ENCODE data around the gene CEP152. TPM values are rescaled to one million over a fixed set of nuclear protein-coding genes. Genes with fewer than 3 reads are reported as not detected.

CEP152 gene
- total and polyA plus RNA-seq, 2 donors from 2014 or later: 1.4 to 4.5 TPM

- H3K9me3 ChIP-seq (ENCODE audit: control insufficient read depth in 2 of 3, insufficient read depth in 1 of 3, low read length in 3 of 3): no peaks in the 10 kb centered on the region
- H3K27me3 ChIP-seq (ENCODE audit: control insufficient read depth, insufficient read depth, low read length): no peaks in the 10 kb centered on the region
- TF ChIP-seq, protein P1, sequence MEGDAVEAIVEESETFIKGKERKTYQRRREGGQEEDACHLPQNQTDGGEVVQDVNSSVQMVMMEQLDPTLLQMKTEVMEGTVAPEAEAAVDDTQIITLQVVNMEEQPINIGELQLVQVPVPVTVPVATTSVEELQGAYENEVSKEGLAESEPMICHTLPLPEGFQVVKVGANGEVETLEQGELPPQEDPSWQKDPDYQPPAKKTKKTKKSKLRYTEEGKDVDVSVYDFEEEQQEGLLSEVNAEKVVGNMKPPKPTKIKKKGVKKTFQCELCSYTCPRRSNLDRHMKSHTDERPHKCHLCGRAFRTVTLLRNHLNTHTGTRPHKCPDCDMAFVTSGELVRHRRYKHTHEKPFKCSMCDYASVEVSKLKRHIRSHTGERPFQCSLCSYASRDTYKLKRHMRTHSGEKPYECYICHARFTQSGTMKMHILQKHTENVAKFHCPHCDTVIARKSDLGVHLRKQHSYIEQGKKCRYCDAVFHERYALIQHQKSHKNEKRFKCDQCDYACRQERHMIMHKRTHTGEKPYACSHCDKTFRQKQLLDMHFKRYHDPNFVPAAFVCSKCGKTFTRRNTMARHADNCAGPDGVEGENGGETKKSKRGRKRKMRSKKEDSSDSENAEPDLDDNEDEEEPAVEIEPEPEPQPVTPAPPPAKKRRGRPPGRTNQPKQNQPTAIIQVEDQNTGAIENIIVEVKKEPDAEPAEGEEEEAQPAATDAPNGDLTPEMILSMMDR (IDR thresholded peaks at IDR 0.05; ENCODE audit: borderline replicate concordance, extremely low read depth, insufficient read depth): no peak
- FAIRE-seq (no peak), DNase-seq (no peak)
- H3K4me1 ChIP-seq (ENCODE audit: control insufficient read depth in 2 of 3, insufficient read depth in 2 of 3, low read depth in 1 of 3, low read length in 3 of 3): no peaks in the 10 kb centered on the region
- H3K27ac ChIP-seq (ENCODE audit: low read depth in 2 of 2, low read length in 2 of 2): no peak overlapping the region
- H3K9ac ChIP-seq (ENCODE audit: low read length in 3 of 3): no peak overlapping the region
- H3K4me3 ChIP-seq (ENCODE audit: low read length in 3 of 3): no peak overlapping the region
- intact Hi-C loops (cut with DNase I): no loop called here
- peaks cover 0 to 4% (median 0%) of the 10 kb centered on the region in 3 donors for H3K36me3 ChIP-seq (ENCODE audit: control insufficient read depth in 2 of 3, insufficient read depth in 3 of 3, low read length in 3 of 3)
Observed at GRCh38 chr15:48761393-48762158, 49.3 kb downstream of the CEP152 start.

GRCh38 chr15:48759921-48760320 is 50.9 kb downstream of the CEP152 start:
- H3K9ac ChIP-seq (ENCODE audit: low read length in 3 of 3): no peak overlapping the region
- intact Hi-C loops (cut with DNase I): no loop called here
- H3K27me3 ChIP-seq (ENCODE audit: control insufficient read depth, insufficient read depth, low read length): no peaks in the 10 kb centered on the region
- no peak overlapping the region for H3K4me3 ChIP-seq (ENCODE audit: low read length in 3 of 3)
- H3K36me3 ChIP-seq (ENCODE audit: control insufficient read depth in 2 of 3, insufficient read depth in 3 of 3, low read length in 3 of 3): no peaks in the 10 kb centered on the region
- FAIRE-seq: no peak
- H3K9me3 ChIP-seq (ENCODE audit: control insufficient read depth in 2 of 3, insufficient read depth in 1 of 3, low read length in 3 of 3): no peaks in the 10 kb centered on the region
- H3K27ac ChIP-seq (ENCODE audit: low read depth in 2 of 2, low read length in 2 of 2): no peak overlapping the region
- TF ChIP-seq, protein P1 (IDR thresholded peaks at IDR 0.05; ENCODE audit: borderline replicate concordance, extremely low read depth, insufficient read depth): no peak
- no peak for DNase-seq
- no peaks in the 10 kb centered on the region for H3K4me1 ChIP-seq (ENCODE audit: control insufficient read depth in 2 of 3, insufficient read depth in 2 of 3, low read depth in 1 of 3, low read length in 3 of 3)

DNA sequence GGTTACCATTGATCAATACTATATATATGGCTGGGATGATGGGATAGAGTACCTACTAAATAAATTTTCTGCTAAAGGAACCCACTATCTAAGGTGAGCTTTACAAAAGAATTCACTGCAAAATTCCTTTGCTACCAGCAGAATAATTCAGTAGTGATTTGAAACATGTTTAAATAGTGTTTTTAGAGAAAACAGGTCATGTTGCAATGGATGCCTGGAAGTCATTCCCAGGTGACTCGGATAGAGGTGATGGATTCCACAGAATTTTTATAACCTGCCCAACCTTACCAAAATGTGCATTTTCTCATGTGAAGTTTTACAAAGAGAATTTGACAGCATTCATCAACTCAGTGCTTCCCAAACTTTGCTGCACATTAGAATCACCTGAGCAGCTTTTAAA is 53.2 kb downstream of the CEP152 start:
- Histone ChIP-seq H3K36me3 (ENCODE audit: control insufficient read depth in 2 of 3, insufficient read depth in 3 of 3, low read length in 3 of 3) (no peaks in the 10 kb centered on the region), H3K27ac (ENCODE audit: low read depth in 2 of 2, low read length in 2 of 2) (no peak overlapping the region), H3K27me3 (ENCODE audit: control insufficient read depth, insufficient read depth, low read length) (no peaks in the 10 kb centered on the region), H3K9ac (ENCODE audit: low read length in 3 of 3) (no peak overlapping the region), H3K9me3 (ENCODE audit: control insufficient read depth in 2 of 3, insufficient read depth in 1 of 3, low read length in 3 of 3) (no peaks in the 10 kb centered on the region), H3K4me1 (ENCODE audit: control insufficient read depth in 2 of 3, insufficient read depth in 2 of 3, low read depth in 1 of 3, low read length in 3 of 3) (no peaks in the 10 kb centered on the region), H3K4me3 (ENCODE audit: low read length in 3 of 3) (no peak overlapping the region)
- intact Hi-C loops (cut with DNase I): no loop called here
- TF ChIP-seq, protein P1 (IDR thresholded peaks at IDR 0.05; ENCODE audit: borderline replicate concordance, extremely low read depth, insufficient read depth): no peak
- FAIRE-seq (no peak), DNase-seq (no peak)

Measured in kidney (tissue), 14 donors.